Measurements from ENCODE around the gene HMX3.
"Not testable (repeated sequence)": the region's sequence is repeated elsewhere in the genome, so short reads cannot be mapped to it uniquely, and the experiment has no call there.

HMX3 gene

DNA sequence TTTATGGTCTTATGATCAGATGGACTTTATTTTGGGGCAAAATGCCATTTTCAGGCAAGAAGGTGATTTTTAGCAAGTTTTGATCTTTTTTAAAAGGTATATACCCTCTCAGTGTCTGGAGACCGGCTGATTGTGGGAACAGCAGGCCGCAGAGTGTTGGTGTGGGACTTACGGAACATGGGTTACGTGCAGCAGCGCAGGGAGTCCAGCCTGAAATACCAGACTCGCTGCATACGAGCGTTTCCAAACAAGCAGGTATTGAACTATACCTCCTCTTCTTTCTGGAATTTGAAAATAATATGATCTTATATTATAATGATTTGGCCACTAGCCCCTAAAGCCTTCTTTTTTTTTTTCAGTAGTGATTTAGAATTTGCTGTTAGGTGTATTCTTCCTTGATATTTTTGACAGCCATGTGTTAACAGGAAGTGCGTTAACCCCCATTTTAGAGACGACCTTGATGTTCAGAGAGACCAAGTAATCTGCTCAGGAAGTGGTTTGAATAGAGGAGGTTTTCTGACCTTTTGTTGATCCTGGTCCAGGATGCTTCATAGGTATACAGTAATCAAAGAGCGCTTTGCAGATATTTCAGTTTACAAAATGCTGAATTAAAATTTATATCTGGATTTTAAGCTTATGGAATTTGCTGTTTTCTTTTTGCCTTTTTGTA, 24.7 kb downstream of the HMX3 start:
- H3K4me3 ChIP-seq (ENCODE audit: low read depth, low read length) = no peak overlapping the region
- TF ChIP-seq CTCF (IDR thresholded peaks at IDR 0.05; ENCODE audit: low read depth, low read length, missing control alignments) = no peak
- no peak for DNase-seq (ENCODE audit: low read depth)

DNA sequence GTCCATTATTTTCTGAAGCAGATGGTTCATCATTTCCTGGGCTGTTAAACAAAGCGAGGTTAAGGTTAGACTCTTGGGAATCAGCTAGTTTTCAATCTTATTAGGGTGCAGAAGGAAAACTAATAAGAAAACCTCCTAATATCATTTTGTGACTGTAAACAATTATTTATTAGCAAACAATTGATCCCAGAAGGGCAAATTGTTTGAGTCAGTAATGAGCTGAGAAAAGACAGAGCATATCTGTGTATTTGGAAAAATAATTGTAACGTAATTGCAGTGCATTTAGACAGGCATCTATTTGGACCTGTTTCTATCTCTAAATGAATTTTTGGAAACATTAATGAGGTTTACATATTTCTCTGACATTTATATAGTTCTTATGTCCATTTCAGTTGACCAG, 28.5 kb downstream of the HMX3 start:
- no peak overlapping the region for H3K4me3 ChIP-seq (ENCODE audit: low read depth, low read length)
- no peak for TF ChIP-seq CTCF (IDR thresholded peaks at IDR 0.05; ENCODE audit: low read depth, low read length, missing control alignments)
- no peak for DNase-seq (ENCODE audit: low read depth)

DNA sequence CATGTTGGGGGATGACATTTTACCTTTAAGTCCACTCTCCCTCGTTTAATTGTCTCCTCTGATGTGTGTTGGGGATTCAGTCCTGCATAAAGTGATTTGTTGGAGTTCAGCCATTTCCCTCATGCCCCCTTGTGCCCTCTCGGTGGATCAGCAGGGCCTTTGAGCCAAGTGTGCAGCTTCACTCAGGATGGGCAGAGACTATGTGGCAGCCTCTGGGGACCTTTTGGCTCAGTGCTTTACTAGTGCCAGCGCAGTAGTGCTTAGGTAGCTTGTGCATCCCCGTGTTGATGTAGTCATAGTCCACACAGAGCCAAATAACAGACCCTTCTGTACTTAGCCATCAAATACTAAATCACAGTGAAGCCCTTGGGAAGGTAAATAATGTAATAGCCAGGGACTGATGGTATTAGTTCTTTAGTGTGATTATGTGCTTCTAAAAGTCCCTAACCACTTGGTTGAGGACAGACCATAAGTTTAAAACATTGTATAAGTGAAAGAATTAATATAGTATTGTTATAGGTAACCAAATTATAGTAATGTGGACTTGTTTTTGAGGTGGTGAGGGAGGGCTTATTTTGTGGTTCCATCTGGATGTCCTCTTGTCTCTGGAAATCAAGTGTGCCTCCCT, 29.8 kb downstream of the HMX3 start:
- no peak for TF ChIP-seq CTCF (IDR thresholded peaks at IDR 0.05; ENCODE audit: low read depth, low read length, missing control alignments)
- no peak for DNase-seq (ENCODE audit: low read depth)
- no peak overlapping the region for H3K4me3 ChIP-seq (ENCODE audit: low read depth, low read length)

- H3K4me3 ChIP-seq (ENCODE audit: low read depth, low read length) = no peak overlapping the region
- no peak for DNase-seq (ENCODE audit: low read depth)
- no peak for TF ChIP-seq CTCF (IDR thresholded peaks at IDR 0.05; ENCODE audit: low read depth, low read length, missing control alignments)
Measured at GRCh38 chr10:123166618-123167017, 30.8 kb downstream of the HMX3 start.

DNA sequence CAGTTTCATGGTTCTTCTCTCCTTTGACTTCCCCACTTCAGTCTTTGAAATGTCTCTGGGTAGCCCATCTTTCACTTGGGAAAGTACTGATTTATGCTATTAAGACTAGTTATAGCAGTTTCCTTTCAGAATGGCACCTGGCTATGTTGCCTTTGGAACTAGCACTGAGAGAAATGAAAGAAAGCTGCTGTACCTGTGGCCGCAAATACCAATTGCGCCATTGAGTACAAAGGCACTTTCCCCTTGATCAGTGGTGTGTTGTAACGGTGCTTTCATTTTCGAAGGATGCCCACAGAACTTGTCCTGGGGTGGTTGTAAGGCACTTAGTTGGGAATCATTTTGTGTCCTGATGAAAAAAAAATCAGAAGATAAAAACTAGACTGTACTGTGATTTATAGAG, 35.2 kb downstream of the HMX3 start:
- H3K4me3 ChIP-seq (ENCODE audit: low read depth, low read length) = no peak overlapping the region
- TF ChIP-seq CTCF (IDR thresholded peaks at IDR 0.05; ENCODE audit: low read depth, low read length, missing control alignments) = no peak
- no peak for DNase-seq (ENCODE audit: low read depth)

- not testable (repeated sequence) for DNase-seq (ENCODE audit: low read depth); H3K4me3 ChIP-seq (ENCODE audit: low read depth, low read length)
Measured at GRCh38 chr10:123171616-123172015, 35.8 kb downstream of the HMX3 start.

GRCh38 chr10:123175389-123176387, 39.9 kb downstream of the HMX3 start:
- no peak for TF ChIP-seq CTCF (IDR thresholded peaks at IDR 0.05; ENCODE audit: low read depth, low read length, missing control alignments)
- no peak overlapping the region for H3K4me3 ChIP-seq (ENCODE audit: low read depth, low read length)
- no peak for DNase-seq (ENCODE audit: low read depth)

- not testable (repeated sequence) for H3K4me3 ChIP-seq (ENCODE audit: low read depth, low read length); DNase-seq (ENCODE audit: low read depth)
Measured at GRCh38 chr10:123178390-123178789, 42.6 kb downstream of the HMX3 start.
